ENCODE data around the gene USP50. TPM values are rescaled to one million over a fixed set of nuclear protein-coding genes. Genes with fewer than 3 reads are reported as not detected.

The USP50 gene
- total RNA-seq, 4 donors from 2014 or later: not detected

DNA sequence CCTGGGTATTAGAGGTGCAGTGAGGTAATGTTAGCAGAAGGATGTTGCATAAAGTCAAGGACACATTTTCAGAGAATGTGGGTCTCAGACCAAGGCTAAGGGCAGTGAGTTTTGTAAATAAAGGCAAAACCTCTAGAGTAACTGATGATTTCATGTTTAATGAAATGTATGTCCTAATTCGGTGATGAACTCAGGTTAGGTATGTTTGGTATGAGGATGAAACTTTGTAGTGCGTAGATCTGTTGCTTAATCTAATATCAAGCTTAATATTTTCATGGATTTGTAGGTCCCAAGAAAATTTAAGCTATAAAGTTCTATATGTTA is 3.6 kb downstream of the USP50 start:
- TF ChIP-seq, protein P1, sequence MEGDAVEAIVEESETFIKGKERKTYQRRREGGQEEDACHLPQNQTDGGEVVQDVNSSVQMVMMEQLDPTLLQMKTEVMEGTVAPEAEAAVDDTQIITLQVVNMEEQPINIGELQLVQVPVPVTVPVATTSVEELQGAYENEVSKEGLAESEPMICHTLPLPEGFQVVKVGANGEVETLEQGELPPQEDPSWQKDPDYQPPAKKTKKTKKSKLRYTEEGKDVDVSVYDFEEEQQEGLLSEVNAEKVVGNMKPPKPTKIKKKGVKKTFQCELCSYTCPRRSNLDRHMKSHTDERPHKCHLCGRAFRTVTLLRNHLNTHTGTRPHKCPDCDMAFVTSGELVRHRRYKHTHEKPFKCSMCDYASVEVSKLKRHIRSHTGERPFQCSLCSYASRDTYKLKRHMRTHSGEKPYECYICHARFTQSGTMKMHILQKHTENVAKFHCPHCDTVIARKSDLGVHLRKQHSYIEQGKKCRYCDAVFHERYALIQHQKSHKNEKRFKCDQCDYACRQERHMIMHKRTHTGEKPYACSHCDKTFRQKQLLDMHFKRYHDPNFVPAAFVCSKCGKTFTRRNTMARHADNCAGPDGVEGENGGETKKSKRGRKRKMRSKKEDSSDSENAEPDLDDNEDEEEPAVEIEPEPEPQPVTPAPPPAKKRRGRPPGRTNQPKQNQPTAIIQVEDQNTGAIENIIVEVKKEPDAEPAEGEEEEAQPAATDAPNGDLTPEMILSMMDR (IDR thresholded peaks at IDR 0.05; ENCODE audit: low read depth): no peak

DNA sequence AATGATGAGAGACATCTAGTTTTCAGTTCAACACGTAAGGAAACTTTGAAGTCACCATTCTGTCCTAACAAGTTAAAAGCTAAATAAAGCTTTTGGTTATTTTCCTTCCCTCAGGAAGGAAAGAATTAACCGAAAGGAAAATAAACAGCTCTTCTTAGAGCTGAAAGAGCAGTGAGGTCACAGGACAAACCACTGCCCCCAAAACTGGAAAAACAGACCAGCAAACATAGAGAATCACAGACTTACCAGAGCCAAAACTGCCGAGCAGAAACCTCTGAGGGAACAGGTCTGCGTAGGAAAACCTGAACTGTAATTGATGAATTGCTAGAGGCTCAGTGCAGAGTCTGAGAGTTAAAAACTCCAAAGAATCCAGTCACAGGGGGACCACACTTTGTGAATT is 14.7 kb downstream of the USP50 start:
- TF ChIP-seq, protein P1 (IDR thresholded peaks at IDR 0.05; ENCODE audit: low read depth): no peak

DNA sequence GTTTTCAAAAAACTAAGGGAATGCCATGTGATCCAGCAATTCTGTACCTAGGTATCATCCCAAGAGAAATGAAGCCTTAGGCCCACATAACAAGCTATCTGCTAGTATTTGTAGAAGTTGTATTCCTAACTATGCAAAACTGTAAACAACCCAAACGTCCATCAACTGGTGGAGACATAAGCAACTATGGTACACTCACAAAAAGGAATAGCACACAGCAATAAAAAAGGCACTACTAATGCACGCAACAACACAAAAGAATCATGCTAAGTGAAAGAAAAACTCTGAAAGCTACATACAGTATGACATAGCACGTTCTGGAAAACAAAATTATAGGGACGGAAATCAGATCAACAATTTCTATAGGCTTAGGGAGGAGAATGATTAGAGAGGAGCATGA is 15.3 kb downstream of the USP50 start:
- TF ChIP-seq, protein P1 (IDR thresholded peaks at IDR 0.05; ENCODE audit: low read depth): no peak

DNA sequence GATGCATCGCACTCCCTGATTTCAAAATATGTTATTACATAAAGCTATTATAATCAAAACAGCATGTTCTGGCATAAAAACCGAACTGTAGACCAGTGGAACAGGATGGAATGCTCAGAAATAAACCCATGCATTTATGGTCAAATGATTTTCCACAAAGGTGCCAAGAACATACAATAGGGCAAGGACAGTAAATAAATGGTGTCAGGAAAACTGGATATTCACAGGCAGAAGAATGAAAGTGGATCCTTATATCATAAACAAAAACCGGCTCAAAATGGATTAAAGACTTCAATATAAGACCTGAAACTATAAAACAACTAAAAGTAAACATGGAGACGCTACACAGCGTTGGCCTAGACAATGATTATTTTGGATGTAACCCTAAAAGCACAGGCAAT is 22.6 kb downstream of the USP50 start:
- TF ChIP-seq, protein P1 (IDR thresholded peaks at IDR 0.05; ENCODE audit: low read depth): no peak

DNA sequence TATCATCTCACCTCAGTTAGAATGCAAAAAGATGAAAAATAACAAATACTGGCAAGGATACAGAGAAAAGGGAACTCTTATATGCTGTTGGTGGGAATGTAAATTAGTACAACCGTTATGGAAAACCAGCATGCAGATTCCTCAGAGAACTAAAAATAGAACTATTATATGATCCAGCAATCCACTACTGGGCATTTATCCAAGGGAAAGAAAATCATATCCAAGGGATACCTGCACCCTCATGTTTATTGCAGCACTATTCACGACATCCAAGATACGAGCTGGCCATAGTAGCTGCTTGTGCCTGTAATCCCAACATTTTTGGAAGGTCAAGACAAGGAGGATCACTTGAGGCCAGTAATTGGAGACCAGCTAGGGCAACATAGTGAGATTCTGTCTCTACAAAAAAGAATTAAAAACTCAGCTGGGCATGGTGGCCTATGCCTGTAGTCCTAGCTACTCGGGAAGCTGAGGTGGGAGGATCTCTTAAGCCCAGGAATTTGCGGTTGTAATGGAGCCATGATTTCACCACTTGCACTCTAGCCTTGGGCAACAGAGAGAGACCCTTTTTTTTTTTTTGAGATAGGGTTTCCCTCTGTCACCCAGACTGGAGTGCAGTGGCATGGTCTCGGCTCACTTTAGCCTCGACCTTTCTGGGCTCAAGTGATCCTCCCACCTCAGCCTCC is 26.6 kb downstream of the USP50 start:
- TF ChIP-seq, protein P1 (IDR thresholded peaks at IDR 0.05; ENCODE audit: low read depth): no peak

DNA sequence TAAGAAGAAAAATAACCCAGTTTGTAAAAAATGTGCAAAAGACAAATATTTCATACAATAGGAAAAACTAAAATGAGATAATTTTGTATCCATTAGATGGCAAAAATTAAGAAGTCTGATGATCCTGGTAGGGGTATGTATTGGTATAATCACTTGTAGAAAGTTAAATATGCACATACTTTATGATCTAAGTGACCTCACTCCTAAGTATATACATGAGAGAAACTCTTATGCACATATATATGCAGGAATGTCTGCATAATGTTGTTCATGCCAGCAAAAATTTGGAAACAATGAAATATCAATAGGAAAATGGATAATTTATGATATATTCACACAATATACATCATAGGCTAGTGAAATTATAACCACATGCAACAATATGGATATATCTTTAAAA is 33.5 kb downstream of the USP50 start:
- TF ChIP-seq, protein P1 (IDR thresholded peaks at IDR 0.05; ENCODE audit: low read depth): no peak

DNA sequence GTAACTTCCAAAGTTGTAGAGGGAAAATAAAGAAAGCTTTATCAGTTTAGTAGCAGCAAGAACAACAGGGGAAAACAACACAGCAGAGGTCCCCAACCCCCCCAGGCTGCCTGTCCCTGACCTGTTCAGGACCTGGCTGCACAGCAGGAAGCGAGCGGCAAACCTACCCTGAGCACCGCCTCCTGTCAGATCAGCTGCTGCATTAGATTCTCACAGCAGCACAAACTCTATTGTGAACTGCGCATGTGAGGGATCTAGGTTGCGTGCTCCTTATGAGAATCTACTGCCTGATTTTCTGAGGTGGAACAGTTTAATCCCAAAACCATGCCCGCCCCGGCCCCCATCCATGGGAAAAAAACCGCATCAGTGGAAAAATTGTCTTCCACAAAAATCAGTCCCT is 40.3 kb downstream of the USP50 start:
- TF ChIP-seq, protein P1 (IDR thresholded peaks at IDR 0.05; ENCODE audit: low read depth): no peak
